ENCODE data around the gene SSTR5.

SSTR5 gene

DNA sequence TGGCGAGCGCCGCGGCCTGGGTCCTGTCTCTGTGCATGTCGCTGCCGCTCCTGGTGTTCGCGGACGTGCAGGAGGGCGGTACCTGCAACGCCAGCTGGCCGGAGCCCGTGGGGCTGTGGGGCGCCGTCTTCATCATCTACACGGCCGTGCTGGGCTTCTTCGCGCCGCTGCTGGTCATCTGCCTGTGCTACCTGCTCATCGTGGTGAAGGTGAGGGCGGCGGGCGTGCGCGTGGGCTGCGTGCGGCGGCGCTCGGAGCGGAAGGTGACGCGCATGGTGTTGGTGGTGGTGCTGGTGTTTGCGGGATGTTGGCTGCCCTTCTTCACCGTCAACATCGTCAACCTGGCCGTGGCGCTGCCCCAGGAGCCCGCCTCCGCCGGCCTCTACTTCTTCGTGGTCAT, 6.8 kb downstream of the SSTR5 start:
- TF ChIP-seq, protein P1, sequence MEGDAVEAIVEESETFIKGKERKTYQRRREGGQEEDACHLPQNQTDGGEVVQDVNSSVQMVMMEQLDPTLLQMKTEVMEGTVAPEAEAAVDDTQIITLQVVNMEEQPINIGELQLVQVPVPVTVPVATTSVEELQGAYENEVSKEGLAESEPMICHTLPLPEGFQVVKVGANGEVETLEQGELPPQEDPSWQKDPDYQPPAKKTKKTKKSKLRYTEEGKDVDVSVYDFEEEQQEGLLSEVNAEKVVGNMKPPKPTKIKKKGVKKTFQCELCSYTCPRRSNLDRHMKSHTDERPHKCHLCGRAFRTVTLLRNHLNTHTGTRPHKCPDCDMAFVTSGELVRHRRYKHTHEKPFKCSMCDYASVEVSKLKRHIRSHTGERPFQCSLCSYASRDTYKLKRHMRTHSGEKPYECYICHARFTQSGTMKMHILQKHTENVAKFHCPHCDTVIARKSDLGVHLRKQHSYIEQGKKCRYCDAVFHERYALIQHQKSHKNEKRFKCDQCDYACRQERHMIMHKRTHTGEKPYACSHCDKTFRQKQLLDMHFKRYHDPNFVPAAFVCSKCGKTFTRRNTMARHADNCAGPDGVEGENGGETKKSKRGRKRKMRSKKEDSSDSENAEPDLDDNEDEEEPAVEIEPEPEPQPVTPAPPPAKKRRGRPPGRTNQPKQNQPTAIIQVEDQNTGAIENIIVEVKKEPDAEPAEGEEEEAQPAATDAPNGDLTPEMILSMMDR (IDR thresholded peaks at IDR 0.05; ENCODE audit: low read depth, low read length): no peak
- no peak for DNase-seq
- H3K27ac ChIP-seq: peak overlapping the region; percentile 89
- H3K36me3 ChIP-seq: peaks cover 6% of the 10 kb centered on the region
- H3K4me3 ChIP-seq (ENCODE audit: low read depth, low read length): no peak overlapping the region
- H3K27me3 ChIP-seq (ENCODE audit: insufficient read depth, low read depth, severe bottlenecking): no peaks in the 10 kb centered on the region
- peaks cover 5% of the 10 kb centered on the region for H3K9me3 ChIP-seq (ENCODE audit: severe bottlenecking)

DNA sequence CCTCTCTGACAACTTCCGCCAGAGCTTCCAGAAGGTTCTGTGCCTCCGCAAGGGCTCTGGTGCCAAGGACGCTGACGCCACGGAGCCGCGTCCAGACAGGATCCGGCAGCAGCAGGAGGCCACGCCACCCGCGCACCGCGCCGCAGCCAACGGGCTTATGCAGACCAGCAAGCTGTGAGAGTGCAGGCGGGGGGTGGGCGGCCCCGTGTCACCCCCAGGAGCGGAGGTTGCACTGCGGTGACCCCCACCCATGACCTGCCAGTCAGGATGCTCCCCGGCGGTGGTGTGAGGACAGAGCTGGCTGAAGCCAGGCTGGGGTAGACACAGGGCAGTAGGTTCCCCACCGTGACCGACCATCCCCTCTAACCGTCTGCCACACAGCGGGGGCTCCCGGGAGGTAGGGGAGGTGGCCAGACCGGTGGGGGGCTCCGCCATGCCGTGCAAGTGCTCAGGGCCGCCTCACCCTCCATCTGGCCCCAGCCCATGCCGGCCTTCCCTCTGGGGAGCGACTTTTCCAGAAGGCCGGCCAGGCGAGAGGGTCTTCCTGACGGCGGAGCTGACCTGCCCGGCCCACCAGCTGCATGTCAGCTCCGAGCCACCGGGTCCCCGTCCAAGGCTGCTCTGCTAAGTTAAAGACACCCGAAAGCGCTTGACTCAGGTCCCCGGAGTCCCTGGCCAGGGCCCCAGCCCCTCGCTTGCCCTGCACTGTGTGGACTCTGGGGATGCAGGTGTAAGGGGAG, 7.4 kb downstream of the SSTR5 start:
- TF ChIP-seq, protein P1 (IDR thresholded peaks at IDR 0.05; ENCODE audit: low read depth, low read length): no peak
- peaks cover 11% of the 10 kb centered on the region for H3K9me3 ChIP-seq (ENCODE audit: severe bottlenecking)
- peak overlapping the region; percentile 89 for H3K27ac ChIP-seq
- H3K36me3 ChIP-seq: peaks cover 6% of the 10 kb centered on the region
- peak; percentile 89 for DNase-seq
- H3K4me3 ChIP-seq (ENCODE audit: low read depth, low read length): no peak overlapping the region
- no peaks in the 10 kb centered on the region for H3K27me3 ChIP-seq (ENCODE audit: insufficient read depth, low read depth, severe bottlenecking)

DNA sequence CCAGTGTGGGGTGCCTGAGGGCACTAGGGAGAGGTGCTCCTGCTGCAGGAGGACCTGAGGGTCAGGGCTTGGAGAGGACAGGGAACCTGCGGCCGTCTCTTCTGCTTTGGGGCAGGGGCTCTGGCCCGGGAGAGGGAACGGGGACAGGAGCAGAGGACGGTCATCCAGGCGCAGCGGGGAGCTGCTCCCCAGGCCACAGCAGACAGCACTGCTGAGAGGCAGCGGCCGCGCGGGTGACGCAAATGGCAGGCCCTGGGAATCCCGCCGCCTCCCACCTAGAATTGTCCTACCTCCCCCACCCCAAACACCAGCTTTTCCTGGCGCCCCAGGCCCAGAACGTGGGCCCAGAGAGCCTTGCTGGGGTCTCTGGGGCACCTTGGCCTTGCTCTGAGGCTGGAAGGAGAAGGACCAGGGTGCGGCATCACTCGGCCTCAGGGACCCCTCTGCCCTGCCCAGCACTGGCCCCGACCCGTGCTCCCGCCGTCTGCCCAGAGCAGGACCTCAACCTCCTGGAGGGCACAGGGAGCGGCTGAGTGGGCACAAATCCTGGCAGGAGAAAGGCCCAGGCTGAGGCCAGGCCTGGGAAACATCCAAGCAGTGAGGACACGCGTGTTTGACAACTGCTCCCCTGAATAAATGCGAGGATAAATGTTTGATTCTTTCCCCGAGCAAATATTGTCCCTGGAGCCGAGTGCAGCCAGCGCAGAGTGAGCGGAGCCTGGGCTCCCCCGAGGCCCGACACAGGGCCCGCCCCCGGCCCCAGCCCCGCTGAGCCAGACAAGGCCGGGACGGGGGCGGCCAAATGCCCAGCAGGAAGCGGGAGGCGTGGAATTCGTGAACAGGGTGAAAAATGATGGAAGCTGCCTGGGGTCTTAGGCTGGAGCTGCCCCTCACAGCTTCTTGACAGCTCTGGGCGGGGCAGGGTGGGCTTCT, 8.5 kb downstream of the SSTR5 start:
- Histone ChIP-seq H3K4me3 (ENCODE audit: low read depth, low read length) (peak overlapping the region; percentile 4), H3K36me3 (peaks cover 2% of the 10 kb centered on the region), H3K27ac (peak overlapping the region; percentile 89), H3K9me3 (ENCODE audit: severe bottlenecking) (peaks cover 16% of the 10 kb centered on the region), H3K27me3 (ENCODE audit: insufficient read depth, low read depth, severe bottlenecking) (no peaks in the 10 kb centered on the region)
- TF ChIP-seq, protein P1 (IDR thresholded peaks at IDR 0.05; ENCODE audit: low read depth, low read length): no peak
- peak; percentile 75 for DNase-seq

DNA sequence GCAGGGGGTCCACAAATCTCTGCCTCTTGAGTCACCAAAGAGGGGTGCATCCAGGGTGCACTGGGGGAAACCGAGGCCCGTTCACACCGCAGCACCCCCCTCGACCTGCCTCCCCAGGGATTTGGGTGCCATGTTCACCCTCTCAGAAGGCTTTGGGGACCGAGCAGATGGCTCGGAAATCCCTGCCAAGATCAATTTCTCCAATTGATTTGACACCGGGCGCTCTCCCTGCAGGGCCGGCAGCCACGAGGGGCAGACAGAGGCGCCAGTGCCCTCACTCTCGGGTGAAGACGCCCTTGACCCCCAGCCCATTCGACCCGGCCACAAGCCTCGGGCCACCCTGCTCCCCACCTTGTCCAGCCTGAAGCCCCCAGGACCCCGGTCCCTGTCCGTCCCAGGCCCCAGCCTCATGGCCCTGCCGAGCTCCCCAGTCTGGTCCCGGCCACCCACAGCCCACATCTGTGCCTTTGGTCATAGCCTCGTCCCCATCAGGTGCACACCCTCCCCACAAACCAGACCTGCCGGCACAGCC, 9.3 kb downstream of the SSTR5 start:
- peak overlapping the region; percentile 89 for H3K27ac ChIP-seq
- no peaks in the 10 kb centered on the region for H3K27me3 ChIP-seq (ENCODE audit: insufficient read depth, low read depth, severe bottlenecking)
- peaks cover under 1% of the 10 kb centered on the region for H3K36me3 ChIP-seq
- H3K9me3 ChIP-seq (ENCODE audit: severe bottlenecking): peaks cover 16% of the 10 kb centered on the region
- peak; percentile 84 for DNase-seq
- H3K4me3 ChIP-seq (ENCODE audit: low read depth, low read length): peak overlapping the region; percentile 4
- TF ChIP-seq, protein P1 (IDR thresholded peaks at IDR 0.05; ENCODE audit: low read depth, low read length): no peak

DNA sequence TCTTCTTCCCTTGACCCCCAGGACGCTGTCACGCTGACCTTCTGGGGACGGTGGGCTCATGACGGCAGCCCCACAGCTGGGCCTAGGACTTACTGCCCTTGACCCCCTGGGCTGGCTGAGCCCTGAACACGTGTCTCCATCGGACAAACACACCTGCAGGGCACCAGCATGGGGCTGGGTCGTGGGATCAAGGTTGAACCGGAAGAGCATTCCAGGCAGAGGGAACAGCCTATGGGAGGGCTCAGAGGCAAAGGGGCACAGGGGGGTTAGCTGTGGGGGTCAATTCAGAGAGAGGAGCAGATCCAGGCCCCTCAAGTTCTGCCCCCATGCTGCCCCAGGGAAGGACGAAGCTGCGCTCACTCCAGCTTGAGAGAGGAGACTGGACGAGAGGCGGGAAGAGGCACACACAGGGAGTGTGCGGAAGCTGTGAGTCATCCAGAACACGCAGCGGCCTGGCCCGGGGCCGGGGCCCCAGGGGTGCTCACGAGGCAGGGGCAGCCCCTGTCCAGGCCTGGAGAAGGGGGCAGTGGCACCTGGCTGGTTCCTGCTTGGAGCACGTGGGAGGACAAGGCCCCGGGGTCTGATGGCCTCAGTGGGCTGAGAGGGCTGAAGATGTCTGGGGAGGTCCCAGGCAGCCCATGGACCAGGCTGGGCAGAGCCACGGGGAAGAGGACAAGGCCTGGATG, 9.9 kb downstream of the SSTR5 start:
- DNase-seq: no peak
- Histone ChIP-seq H3K9me3 (ENCODE audit: severe bottlenecking) (peaks cover 16% of the 10 kb centered on the region), H3K36me3 (no peaks in the 10 kb centered on the region; the same call in 1 of the 2 replicates), H3K4me3 (ENCODE audit: low read depth, low read length) (no peak overlapping the region), H3K27ac (peak overlapping the region; percentile 89), H3K27me3 (ENCODE audit: insufficient read depth, low read depth, severe bottlenecking) (no peaks in the 10 kb centered on the region)
- TF ChIP-seq, protein P1 (IDR thresholded peaks at IDR 0.05; ENCODE audit: low read depth, low read length): no peak

Data from WERI-Rb-1 (cell line).